ENCODE measurements around the gene IQCE.

The IQCE gene

DNA sequence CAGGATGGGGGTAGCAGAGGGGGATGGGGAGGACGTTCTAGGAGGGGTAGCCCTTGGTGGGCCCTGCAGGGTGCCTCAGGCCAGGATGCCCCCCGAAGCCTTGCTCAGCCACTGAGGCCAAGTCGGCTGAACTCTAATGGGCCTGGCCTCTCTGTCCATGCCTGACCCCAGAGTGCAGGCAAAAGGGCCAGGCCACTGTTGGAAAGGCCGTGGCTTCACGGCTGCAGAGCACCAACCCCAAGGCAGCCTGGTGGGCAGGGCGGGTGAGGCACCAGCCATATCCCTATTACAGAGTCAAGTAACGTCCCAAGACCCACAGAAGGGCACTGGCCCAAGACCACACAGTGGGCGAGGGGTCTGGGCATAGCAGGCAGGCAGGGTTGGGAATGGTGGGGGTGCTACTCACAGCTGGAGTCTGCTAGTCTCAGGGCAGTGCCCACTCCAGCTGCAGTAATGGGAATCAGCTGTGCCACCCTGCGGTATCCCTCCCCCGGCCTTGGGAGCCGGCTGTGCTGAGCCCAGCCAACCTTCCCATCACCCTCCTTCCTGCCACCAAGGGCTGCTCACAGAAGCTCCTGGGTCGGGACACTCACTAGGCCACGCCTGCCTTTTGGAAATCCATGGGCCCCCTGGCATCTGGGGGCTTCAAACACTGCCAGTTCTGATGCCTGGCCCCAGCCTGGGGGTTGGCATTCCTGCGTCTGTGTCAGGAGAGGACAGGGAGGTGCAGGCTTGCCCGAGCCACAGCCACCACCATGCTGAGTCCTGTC is 43.2 kb upstream of the IQCE start (continued):
- no peak for TF ChIP-seq TSHZ2 (CRISPR knock-in tag; IDR thresholded peaks at IDR 0.05)

DNA sequence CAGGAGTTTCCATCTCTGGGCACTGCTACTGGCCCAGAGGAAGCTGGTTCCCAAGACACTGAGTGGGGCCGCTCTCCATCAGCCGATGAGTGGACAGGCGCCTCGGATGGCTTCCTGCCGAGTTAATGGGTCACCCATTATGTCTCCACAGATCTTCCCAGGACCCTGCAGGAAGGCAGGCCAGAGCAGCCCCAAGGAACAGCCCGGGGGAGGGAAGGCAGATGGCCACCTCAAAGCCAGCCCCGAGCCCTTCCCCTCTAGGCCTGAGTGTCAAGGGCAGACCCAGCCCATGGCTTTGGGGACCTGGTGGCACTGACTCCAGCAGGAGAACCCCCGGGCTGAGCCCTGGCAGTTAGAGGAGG is 42.6 kb upstream of the IQCE start:
- TF ChIP-seq GLIS3 (CRISPR knock-in tag; IDR thresholded peaks at IDR 0.05) (no peak), TSHZ2 (CRISPR knock-in tag; IDR thresholded peaks at IDR 0.05) (no peak), POU6F1 (CRISPR knock-in tag; IDR thresholded peaks at IDR 0.05; ENCODE audit: borderline replicate concordance, low read depth) (no peak), BACH2 (CRISPR knock-in tag; IDR thresholded peaks at IDR 0.05; ENCODE audit: borderline replicate concordance) (no peak), ISL1 (CRISPR knock-in tag; IDR thresholded peaks at IDR 0.05) (no peak), PPARA (CRISPR knock-in tag; IDR thresholded peaks at IDR 0.05; ENCODE audit: borderline replicate concordance) (no peak), ZNF8 (CRISPR knock-in tag; IDR thresholded peaks at IDR 0.05) (no peak), ZFP30 (CRISPR knock-in tag; IDR thresholded peaks at IDR 0.05) (no peak), RARB (CRISPR knock-in tag; IDR thresholded peaks at IDR 0.05) (no peak), OSR1 (CRISPR knock-in tag; IDR thresholded peaks at IDR 0.05) (no peak), ZC3H10 (CRISPR knock-in tag; IDR thresholded peaks at IDR 0.05) (no peak), ZFP3 (CRISPR knock-in tag; IDR thresholded peaks at IDR 0.05) (no peak)
- TF ChIP-seq, protein P1, sequence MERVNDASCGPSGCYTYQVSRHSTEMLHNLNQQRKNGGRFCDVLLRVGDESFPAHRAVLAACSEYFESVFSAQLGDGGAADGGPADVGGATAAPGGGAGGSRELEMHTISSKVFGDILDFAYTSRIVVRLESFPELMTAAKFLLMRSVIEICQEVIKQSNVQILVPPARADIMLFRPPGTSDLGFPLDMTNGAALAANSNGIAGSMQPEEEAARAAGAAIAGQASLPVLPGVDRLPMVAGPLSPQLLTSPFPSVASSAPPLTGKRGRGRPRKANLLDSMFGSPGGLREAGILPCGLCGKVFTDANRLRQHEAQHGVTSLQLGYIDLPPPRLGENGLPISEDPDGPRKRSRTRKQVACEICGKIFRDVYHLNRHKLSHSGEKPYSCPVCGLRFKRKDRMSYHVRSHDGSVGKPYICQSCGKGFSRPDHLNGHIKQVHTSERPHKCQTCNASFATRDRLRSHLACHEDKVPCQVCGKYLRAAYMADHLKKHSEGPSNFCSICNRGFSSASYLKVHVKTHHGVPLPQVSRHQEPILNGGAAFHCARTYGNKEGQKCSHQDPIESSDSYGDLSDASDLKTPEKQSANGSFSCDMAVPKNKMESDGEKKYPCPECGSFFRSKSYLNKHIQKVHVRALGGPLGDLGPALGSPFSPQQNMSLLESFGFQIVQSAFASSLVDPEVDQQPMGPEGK (CRISPR knock-in tag; IDR thresholded peaks at IDR 0.05; ENCODE audit: borderline replicate concordance) = no peak
- ATAC-seq = no peak

DNA sequence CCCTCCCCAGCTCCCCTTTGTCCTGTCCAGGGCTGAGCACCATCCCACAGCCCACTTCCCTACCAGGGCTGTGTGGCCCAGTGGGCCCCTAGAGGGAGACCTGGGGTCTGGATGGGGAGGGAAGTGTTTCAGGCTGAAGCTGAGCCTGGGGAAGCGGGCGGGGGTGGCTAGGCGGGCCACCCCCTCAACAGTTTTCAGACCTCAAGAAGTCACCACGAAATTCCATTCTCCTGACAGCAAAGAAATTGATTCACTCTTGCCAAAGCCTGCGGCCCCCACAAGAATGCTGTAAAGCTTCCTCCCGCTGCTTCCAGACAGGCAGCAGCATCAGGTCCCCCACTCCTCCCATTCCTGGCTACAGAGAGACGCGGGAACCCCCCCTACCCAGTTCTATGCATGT is 41.8 kb upstream of the IQCE start:
- TF ChIP-seq, protein P1 (CRISPR knock-in tag; IDR thresholded peaks at IDR 0.05; ENCODE audit: borderline replicate concordance) = peak; percentile 95; the same call in 1 of the 2 replicates
- TF ChIP-seq TSHZ2 (CRISPR knock-in tag; IDR thresholded peaks at IDR 0.05) = no peak
- TF ChIP-seq TCF4 (CRISPR knock-in tag; IDR thresholded peaks at IDR 0.05; ENCODE audit: borderline replicate concordance) = no peak
- TF ChIP-seq ZNF8 (CRISPR knock-in tag; IDR thresholded peaks at IDR 0.05) = no peak

More for the DNA sequence above, 41.8 kb upstream of the IQCE start:
- peak; percentile 42 for ATAC-seq
